ENCODE results near the gene OPTN.
A peak's percentile ranks its signal among the peaks of the same experiment; 100 is the strongest.
"Not testable (repeated sequence)": the region's sequence is repeated elsewhere in the genome, so short reads cannot be mapped to it uniquely, and the experiment has no call there.

OPTN gene

DNA sequence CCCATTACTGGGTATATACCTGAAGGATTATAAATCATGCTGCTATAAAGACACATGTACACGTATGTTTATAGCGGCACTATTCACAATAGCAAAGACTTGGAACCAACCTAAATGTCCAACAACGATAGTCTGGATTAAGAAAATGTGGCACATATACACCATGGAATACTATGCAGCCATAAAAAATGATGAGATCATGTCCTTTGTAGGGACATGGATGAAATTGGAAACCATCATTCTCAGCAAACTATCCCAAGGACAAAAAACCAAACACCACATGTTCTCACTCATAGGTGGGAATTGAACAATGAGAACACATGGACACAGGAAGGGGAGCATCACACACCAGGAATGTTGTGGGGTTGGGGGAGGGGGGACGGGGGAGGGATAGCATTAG lies 55.9 kb downstream of the OPTN start:
- not testable (repeated sequence) for H3K9me3 ChIP-seq (ENCODE audit: control insufficient read depth, insufficient read depth, low read length); H3K4me1 ChIP-seq (ENCODE audit: control insufficient read depth, insufficient read depth, low read length); H3K27ac ChIP-seq (ENCODE audit: low read length); H3K4me3 ChIP-seq (ENCODE audit: low read length); H3K36me3 ChIP-seq (ENCODE audit: control insufficient read depth, insufficient read depth, low read length); H3K27me3 ChIP-seq (ENCODE audit: control insufficient read depth, insufficient read depth, low read length); DNase-seq (ENCODE audit: low read depth, low spot score)
- WGBS (ENCODE audit: insufficient coverage, insufficient read length): no CpG with 5 or more reads among the region's 4 CpGs

DNA sequence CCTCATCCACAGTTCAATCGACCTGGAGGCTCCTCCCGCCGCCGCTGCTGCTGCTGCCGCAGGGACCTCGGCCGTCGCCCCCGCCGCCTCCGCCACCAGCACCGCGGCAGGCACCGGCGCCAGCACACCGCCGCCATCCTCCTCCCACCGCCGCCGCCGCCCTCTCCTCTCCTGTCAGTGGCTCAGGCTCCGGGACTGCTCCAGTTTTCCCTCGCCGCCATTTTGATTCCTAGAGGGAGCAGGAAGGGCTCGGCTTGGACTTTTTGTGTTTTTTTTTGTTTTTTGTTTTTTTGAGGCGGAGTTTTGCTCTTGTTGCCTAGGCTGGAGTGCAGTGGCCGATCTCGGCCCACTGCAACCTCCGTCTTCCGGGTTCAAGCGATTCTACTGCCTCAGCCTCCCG lies 58.4 kb downstream of the OPTN start:
- no peaks in the 10 kb centered on the region for H3K9me3 ChIP-seq (ENCODE audit: control insufficient read depth, insufficient read depth, low read length)
- no peaks in the 10 kb centered on the region for H3K27me3 ChIP-seq (ENCODE audit: control insufficient read depth, insufficient read depth, low read length)
- peaks cover 3% of the 10 kb centered on the region for H3K4me1 ChIP-seq (ENCODE audit: control insufficient read depth, insufficient read depth, low read length)
- H3K27ac ChIP-seq (ENCODE audit: low read length): no peak overlapping the region
- H3K4me3 ChIP-seq (ENCODE audit: low read length): no peak overlapping the region
- DNase-seq (ENCODE audit: low read depth, low spot score): no peak
- H3K36me3 ChIP-seq (ENCODE audit: control insufficient read depth, insufficient read depth, low read length): no peaks in the 10 kb centered on the region
- WGBS (ENCODE audit: insufficient coverage, insufficient read length): no CpG with 5 or more reads among the region's 32 CpGs

DNA sequence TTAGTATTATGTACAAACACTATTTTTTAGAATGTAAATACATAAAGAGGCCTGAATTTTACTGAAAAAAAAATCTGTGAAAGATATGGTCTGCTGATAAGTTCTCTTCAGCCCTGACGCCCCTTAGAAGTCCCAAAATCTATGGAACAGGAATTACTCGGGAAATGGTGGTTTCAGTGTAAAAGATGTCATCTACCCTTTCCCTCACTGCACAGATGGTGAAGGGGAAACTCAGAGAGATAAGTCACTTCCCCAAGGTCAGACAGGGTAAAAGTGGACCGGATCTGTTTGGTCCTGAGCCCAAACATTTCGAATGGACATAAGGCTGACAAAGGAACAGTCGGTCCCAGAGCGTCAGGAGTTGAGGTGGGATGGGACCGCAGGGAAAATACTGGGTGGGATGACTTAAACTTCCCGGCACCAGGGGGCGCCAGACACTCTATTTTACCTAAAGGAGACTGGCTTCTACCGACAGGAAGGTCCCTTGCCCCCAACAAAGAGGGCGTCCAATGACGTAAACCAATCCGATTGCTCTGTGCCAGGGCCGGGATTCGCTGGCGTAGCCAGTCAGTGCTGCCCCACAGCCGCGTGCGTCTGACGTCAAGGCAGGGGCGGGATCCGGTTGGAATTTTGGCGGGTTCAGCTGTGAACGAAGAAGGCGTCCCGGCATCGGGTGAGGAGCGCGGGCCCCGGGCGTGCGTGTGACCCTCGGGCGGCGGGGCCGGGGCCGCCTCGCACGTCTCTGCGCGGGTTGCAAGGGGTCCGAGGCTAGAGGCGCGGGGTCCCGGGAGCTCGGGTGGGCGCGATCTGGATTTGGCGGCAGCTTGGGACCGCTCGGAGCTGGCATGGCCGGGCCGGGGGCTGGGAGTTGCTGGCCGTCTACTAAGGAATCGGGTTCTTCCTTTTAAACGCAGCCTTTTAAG lies 61.2 kb downstream of the OPTN start, which contains the start of gene MCM10:
MCM10 (plus strand) TSS at position 625 of the 923 bp plus-strand sequence. CDS start 2,645 bp downstream, outside the sequence.
- peaks cover 3% of the 10 kb centered on the region for H3K4me1 ChIP-seq (ENCODE audit: control insufficient read depth, insufficient read depth, low read length)
- WGBS (ENCODE audit: insufficient coverage, insufficient read length): no CpG with 5 or more reads among the region's 56 CpGs
- peak within 1 kb of the TSS; percentile 65 for H3K4me3 ChIP-seq (ENCODE audit: low read length)
- H3K9me3 ChIP-seq (ENCODE audit: control insufficient read depth, insufficient read depth, low read length): no peaks in the 10 kb centered on the region
- no peaks in the 10 kb centered on the region for H3K27me3 ChIP-seq (ENCODE audit: control insufficient read depth, insufficient read depth, low read length)
- H3K36me3 ChIP-seq (ENCODE audit: control insufficient read depth, insufficient read depth, low read length): peaks cover 4% of the 10 kb centered on the region; the same call in 1 of the 2 replicates
- no peak within 1 kb of the TSS for H3K27ac ChIP-seq (ENCODE audit: low read length)
- DNase-seq (ENCODE audit: low read depth, low spot score): peak; percentile 99

DNA sequence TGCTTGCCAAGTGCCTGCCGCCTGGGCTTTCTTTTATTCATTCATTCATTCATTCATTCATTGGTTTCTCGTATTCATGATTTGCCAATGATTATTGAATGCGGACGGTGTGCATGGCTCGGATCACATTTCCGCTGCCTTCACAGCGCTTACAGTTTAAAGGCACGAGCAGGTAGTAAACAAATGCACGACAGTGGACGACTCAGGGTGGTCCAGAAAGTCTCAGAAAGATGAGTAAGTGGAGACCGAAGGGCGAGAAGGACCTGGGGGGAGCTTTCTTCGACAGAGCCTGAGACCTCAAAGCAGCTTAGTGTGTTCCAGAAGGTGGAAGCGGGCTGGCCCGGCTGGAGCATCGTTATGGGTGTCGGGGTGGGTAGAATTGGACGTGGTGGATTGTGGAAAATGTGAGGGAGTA lies 61.9 kb downstream of the OPTN start:
- no peak overlapping the region for H3K27ac ChIP-seq (ENCODE audit: low read length)
- H3K36me3 ChIP-seq (ENCODE audit: control insufficient read depth, insufficient read depth, low read length): peaks cover 4% of the 10 kb centered on the region; the same call in 1 of the 2 replicates
- no CpG with 5 or more reads among the region's 18 CpGs for WGBS (ENCODE audit: insufficient coverage, insufficient read length)
- no peaks in the 10 kb centered on the region for H3K9me3 ChIP-seq (ENCODE audit: control insufficient read depth, insufficient read depth, low read length)
- no peak for DNase-seq (ENCODE audit: low read depth, low spot score)
- H3K4me1 ChIP-seq (ENCODE audit: control insufficient read depth, insufficient read depth, low read length): peaks cover 3% of the 10 kb centered on the region
- H3K27me3 ChIP-seq (ENCODE audit: control insufficient read depth, insufficient read depth, low read length): no peaks in the 10 kb centered on the region
- H3K4me3 ChIP-seq (ENCODE audit: low read length): peak overlapping the region; percentile 65

DNA sequence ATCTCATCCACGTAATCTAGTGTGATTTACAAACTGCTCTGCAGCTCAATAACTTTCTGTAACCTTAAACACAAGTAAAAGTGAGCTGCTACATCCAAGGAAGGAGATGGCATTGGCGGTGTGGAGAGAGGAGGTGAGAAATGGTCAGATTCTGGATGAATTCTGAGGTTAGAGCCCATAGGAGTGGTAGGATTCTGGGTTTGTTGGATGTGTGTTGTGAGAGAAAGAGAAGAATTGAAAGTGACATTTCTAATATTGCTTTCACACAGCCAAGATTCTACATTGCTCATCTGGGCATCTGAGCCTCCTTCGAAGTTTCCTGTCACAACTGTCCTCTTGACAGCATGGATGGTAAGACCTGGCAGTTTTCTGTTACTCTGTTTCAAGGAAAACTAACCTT lies 63.9 kb downstream of the OPTN start:
- DNase-seq (ENCODE audit: low read depth, low spot score): no peak
- Histone ChIP-seq H3K9me3 (ENCODE audit: control insufficient read depth, insufficient read depth, low read length) (no peaks in the 10 kb centered on the region; the same call in 1 of the 2 replicates), H3K27me3 (ENCODE audit: control insufficient read depth, insufficient read depth, low read length) (no peaks in the 10 kb centered on the region), H3K27ac (ENCODE audit: low read length) (no peak overlapping the region), H3K4me1 (ENCODE audit: control insufficient read depth, insufficient read depth, low read length) (peaks cover 3% of the 10 kb centered on the region), H3K4me3 (ENCODE audit: low read length) (no peak overlapping the region), H3K36me3 (ENCODE audit: control insufficient read depth, insufficient read depth, low read length) (peaks cover 12% of the 10 kb centered on the region; the same call in 1 of the 2 replicates)
- WGBS (ENCODE audit: insufficient coverage, insufficient read length): no CpG with 5 or more reads among the region's 3 CpGs

DNA sequence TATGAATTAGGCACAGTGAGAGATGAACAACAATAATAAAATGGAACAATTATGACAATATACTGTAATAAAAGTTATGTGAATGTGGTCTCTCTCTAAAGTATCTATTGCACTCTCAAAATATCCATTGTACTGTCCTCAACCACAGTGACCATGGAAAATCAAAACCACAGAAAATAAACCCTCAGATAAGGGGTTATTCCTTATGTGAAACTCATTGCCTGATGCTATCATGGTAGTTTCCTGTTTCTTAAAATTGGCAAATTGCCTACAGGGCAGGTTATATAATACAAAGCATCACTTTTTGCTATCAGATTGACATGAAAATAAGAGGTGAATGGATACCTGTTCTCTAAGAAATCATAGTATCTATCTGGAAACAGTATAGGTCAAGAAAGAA lies 65.2 kb downstream of the OPTN start:
- Histone ChIP-seq H3K4me3 (ENCODE audit: low read length) (no peak overlapping the region), H3K36me3 (ENCODE audit: control insufficient read depth, insufficient read depth, low read length) (peaks cover 12% of the 10 kb centered on the region; the same call in 1 of the 2 replicates), H3K27ac (ENCODE audit: low read length) (no peak overlapping the region), H3K4me1 (ENCODE audit: control insufficient read depth, insufficient read depth, low read length) (peaks cover 3% of the 10 kb centered on the region), H3K27me3 (ENCODE audit: control insufficient read depth, insufficient read depth, low read length) (no peaks in the 10 kb centered on the region), H3K9me3 (ENCODE audit: control insufficient read depth, insufficient read depth, low read length) (no peaks in the 10 kb centered on the region; the same call in 1 of the 2 replicates)
- no peak for DNase-seq (ENCODE audit: low read depth, low spot score)

DNA sequence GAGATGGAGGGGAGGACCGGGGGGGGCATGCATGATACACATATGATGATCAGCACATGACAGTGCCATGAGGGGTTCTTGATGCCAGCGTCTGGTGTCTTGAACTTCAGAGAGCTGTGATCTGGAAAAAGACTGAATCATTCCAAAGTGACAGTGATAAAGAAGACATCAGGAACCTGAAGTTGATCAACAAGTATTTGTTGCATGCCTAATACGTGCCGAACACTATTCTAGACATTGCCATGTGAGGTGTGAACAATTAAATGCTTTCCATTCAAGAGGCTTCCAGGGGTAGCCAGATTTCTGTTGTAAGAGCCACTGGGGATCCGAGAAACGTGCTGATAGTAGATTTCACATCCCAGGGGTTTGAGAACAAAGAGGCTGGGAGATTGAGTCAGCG lies 67.6 kb downstream of the OPTN start:
- no peaks in the 10 kb centered on the region; the same call in 1 of the 2 replicates for H3K9me3 ChIP-seq (ENCODE audit: control insufficient read depth, insufficient read depth, low read length)
- WGBS (ENCODE audit: insufficient coverage, insufficient read length): no CpG with 5 or more reads among the region's 7 CpGs
- H3K36me3 ChIP-seq (ENCODE audit: control insufficient read depth, insufficient read depth, low read length): peaks cover 13% of the 10 kb centered on the region
- no peaks in the 10 kb centered on the region for H3K27me3 ChIP-seq (ENCODE audit: control insufficient read depth, insufficient read depth, low read length)
- H3K27ac ChIP-seq (ENCODE audit: low read length): no peak overlapping the region
- peaks cover under 1% of the 10 kb centered on the region for H3K4me1 ChIP-seq (ENCODE audit: control insufficient read depth, insufficient read depth, low read length)
- no peak for DNase-seq (ENCODE audit: low read depth, low spot score)
- no peak overlapping the region for H3K4me3 ChIP-seq (ENCODE audit: low read length)

DNA sequence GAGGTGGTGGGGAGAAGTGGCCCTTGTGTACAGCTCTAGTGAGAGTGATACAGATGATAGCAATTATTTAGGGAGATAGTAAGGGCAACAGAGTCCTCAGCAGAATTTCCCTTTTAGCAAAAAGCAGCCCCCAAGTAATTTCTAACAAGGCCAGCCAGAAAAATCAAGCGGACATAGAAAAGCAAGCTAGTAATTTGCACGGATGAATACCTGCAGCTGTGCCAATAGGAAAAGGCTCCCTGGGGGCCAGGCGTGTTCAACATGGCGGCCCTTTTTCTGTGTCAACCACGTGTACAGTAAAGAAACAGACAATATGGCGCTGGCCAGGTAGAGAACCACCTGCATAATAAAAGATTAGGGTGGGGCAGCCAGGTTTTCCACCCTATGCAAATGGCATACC lies 68.8 kb downstream of the OPTN start:
- no CpG with 5 or more reads among the region's 6 CpGs for WGBS (ENCODE audit: insufficient coverage, insufficient read length)

DNA sequence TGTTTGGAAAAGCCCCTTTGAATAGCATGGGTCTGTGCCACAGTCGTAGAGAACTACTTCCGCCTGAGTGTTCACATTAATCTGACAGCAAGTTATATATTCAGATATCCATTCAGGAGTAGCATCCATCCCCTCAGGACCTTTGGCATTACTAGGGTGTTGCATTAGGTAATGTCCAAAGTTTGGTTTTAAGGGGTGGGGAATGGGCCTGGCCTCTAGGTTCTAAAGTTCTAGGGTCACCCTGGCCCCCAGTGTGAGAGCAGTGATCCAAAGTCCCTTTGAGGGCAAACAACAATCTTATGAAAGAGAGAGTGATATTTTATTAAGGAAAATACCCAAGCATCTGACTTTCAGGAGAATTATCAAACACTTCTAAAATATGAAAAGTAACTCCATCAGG lies 73.7 kb downstream of the OPTN start:
- H3K27me3 ChIP-seq (ENCODE audit: control insufficient read depth, insufficient read depth, low read length): no peaks in the 10 kb centered on the region
- H3K36me3 ChIP-seq (ENCODE audit: control insufficient read depth, insufficient read depth, low read length): peaks cover 24% of the 10 kb centered on the region
- H3K4me1 ChIP-seq (ENCODE audit: control insufficient read depth, insufficient read depth, low read length): no peaks in the 10 kb centered on the region
- no peak for DNase-seq (ENCODE audit: low read depth, low spot score)
- H3K9me3 ChIP-seq (ENCODE audit: control insufficient read depth, insufficient read depth, low read length): no peaks in the 10 kb centered on the region; the same call in 1 of the 2 replicates
- H3K27ac ChIP-seq (ENCODE audit: low read length): no peak overlapping the region
- WGBS (ENCODE audit: insufficient coverage, insufficient read length): no CpG with 5 or more reads among the region's 2 CpGs
- H3K4me3 ChIP-seq (ENCODE audit: low read length): no peak overlapping the region

More for the DNA sequence above, 68.8 kb downstream of the OPTN start:
- H3K4me3 ChIP-seq (ENCODE audit: low read length): no peak overlapping the region
- no peak overlapping the region for H3K27ac ChIP-seq (ENCODE audit: low read length)
- DNase-seq (ENCODE audit: low read depth, low spot score): no peak
- H3K27me3 ChIP-seq (ENCODE audit: control insufficient read depth, insufficient read depth, low read length): no peaks in the 10 kb centered on the region
- H3K4me1 ChIP-seq (ENCODE audit: control insufficient read depth, insufficient read depth, low read length): no peaks in the 10 kb centered on the region
- H3K36me3 ChIP-seq (ENCODE audit: control insufficient read depth, insufficient read depth, low read length): peaks cover 22% of the 10 kb centered on the region
- no peaks in the 10 kb centered on the region; the same call in 1 of the 2 replicates for H3K9me3 ChIP-seq (ENCODE audit: control insufficient read depth, insufficient read depth, low read length)

DNA sequence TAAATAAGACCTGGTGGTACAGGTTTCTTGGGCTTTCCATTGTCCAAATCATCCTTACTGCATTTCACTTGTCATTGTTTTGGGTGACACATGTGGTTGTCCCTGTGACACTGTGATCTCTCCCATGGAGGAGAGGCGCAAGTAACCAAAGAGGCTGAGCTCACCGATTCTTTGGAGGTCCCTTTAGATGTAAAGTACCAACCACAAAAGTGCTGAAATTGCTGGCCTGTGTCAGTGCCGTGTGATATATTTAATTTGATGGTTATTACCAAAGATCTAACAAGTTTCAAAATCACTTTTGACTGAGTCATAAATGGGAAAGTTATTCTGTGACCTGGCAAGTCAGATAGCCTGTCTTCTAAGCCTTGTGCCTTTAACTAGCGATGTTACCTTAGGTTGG lies 80.8 kb downstream of the OPTN start:
- Histone ChIP-seq H3K36me3 (ENCODE audit: control insufficient read depth, insufficient read depth, low read length) (peaks cover 42% of the 10 kb centered on the region), H3K27ac (ENCODE audit: low read length) (no peak overlapping the region), H3K4me3 (ENCODE audit: low read length) (no peak overlapping the region), H3K27me3 (ENCODE audit: control insufficient read depth, insufficient read depth, low read length) (no peaks in the 10 kb centered on the region), H3K9me3 (ENCODE audit: control insufficient read depth, insufficient read depth, low read length) (no peaks in the 10 kb centered on the region), H3K4me1 (ENCODE audit: control insufficient read depth, insufficient read depth, low read length) (no peaks in the 10 kb centered on the region)
- no peak for DNase-seq (ENCODE audit: low read depth, low spot score)
- WGBS (ENCODE audit: insufficient coverage, insufficient read length): no CpG with 5 or more reads among the region's 4 CpGs
